ENCODE results near the gene MRPL19. TPM values are rescaled to one million over a fixed set of nuclear protein-coding genes. Genes with fewer than 3 reads are reported as not detected.

The MRPL19 gene
- polyA plus RNA-seq, 3 donors, result 4.5 to 25.0 (median 25.0) TPM

DNA sequence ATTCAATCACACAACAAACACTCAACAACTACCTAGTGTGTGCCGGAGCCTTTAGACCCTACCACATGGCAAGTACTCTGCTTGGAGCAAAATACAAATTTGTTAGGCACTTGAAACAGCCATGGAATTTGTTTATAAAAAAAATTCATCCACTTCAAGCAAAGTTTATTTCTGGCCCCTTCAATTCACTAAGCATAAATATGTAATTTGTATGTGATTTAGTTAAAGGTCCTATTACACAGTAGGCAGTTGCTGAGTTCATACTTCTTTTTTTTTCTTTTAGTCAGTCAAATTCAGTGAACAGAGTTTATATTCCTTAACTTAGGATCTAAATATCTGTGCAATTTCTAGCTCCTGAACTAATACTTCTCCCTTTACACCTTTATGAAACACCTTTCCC is 41.6 kb downstream of the MRPL19 start:
- no peak for DNase-seq
- no peaks in the 10 kb centered on the region for H3K27me3 ChIP-seq (ENCODE audit: control insufficient read depth in 2 of 2, insufficient read depth in 2 of 2, low read length in 2 of 2)
- peaks cover 52 to 59% of the 10 kb centered on the region in 2 donors for H3K36me3 Mint-ChIP-seq
- intact Hi-C loops (cut with micrococcal nuclease), result no loop called here
- H3K27me3 Mint-ChIP-seq (ENCODE audit: low read depth in 3 of 3), result no peaks in the 10 kb centered on the region
- no peak overlapping the region for H3K27ac ChIP-seq (ENCODE audit: low read depth in 1 of 2, low read length in 2 of 2)
- H3K79me2 ChIP-seq (ENCODE audit: insufficient read depth, low read length), result no peaks in the 10 kb centered on the region
- H3K4me1 Mint-ChIP-seq, result no peaks in the 10 kb centered on the region
- H2AFZ ChIP-seq (ENCODE audit: insufficient read depth, low read depth, low read length, poor library complexity, severe bottlenecking), result no peak overlapping the region
- TF ChIP-seq, protein P1, sequence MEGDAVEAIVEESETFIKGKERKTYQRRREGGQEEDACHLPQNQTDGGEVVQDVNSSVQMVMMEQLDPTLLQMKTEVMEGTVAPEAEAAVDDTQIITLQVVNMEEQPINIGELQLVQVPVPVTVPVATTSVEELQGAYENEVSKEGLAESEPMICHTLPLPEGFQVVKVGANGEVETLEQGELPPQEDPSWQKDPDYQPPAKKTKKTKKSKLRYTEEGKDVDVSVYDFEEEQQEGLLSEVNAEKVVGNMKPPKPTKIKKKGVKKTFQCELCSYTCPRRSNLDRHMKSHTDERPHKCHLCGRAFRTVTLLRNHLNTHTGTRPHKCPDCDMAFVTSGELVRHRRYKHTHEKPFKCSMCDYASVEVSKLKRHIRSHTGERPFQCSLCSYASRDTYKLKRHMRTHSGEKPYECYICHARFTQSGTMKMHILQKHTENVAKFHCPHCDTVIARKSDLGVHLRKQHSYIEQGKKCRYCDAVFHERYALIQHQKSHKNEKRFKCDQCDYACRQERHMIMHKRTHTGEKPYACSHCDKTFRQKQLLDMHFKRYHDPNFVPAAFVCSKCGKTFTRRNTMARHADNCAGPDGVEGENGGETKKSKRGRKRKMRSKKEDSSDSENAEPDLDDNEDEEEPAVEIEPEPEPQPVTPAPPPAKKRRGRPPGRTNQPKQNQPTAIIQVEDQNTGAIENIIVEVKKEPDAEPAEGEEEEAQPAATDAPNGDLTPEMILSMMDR (IDR thresholded peaks at IDR 0.05), result no peak
- H3K36me3 ChIP-seq (replicated peaks in 1 of 2; ENCODE audit: control insufficient read depth in 1 of 2, insufficient read depth in 2 of 2, low read length in 2 of 2), result peaks cover 40 to 58% of the 10 kb centered on the region in 2 donors
- WGBS (ENCODE audit: insufficient coverage), result 100% methylated on average over 1 of the region's 1 CpG
- H3K4me3 ChIP-seq (replicated peaks in 1 of 3; ENCODE audit: low read depth in 2 of 3, low read length in 3 of 3), result no peak overlapping the region
- no peak overlapping the region for H3K4me3 Mint-ChIP-seq
- H3K9ac ChIP-seq (ENCODE audit: insufficient read depth, low read length, poor library complexity, severe bottlenecking), result no peak overlapping the region
- H3K4me2 ChIP-seq (replicated peaks; ENCODE audit: extremely low read depth, low read length, poor library complexity, severe bottlenecking), result no peak overlapping the region
- H4K20me1 ChIP-seq (ENCODE audit: insufficient read depth, low read length), result no peaks in the 10 kb centered on the region
- no peaks in the 10 kb centered on the region for H3K9me3 Mint-ChIP-seq
- no peaks in the 10 kb centered on the region for H3K4me1 ChIP-seq (ENCODE audit: control insufficient read depth in 1 of 2, insufficient read depth in 2 of 2, low read length in 2 of 2)
- H3K27ac Mint-ChIP-seq, result no peak overlapping the region
- no peaks in the 10 kb centered on the region for H3K9me3 ChIP-seq (replicated peaks in 1 of 2; ENCODE audit: control insufficient read depth in 1 of 2, insufficient read depth in 1 of 2, low read length in 2 of 2)

DNA sequence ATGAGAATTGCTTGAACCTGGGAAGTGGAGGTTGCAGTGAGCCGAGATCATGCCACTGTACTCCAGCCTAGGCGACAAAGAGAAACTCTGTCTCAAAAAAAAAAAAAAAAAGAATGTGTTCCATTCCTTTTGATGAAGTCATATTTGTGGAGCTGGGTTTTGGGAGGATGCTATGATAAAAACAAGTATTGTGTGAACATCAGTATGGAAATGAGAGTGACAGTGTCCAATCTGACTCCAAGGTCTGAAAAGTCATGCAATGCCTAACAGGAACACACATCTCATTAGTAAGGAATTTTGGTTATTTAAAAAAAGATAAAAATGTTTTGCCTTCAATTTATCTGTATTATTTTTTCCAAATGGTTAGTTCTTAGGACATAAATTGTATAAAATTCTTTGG is 52.3 kb downstream of the MRPL19 start:
- Mint-ChIP-seq H3K36me3 (peaks cover 51 to 54% of the 10 kb centered on the region in 2 donors), H3K9me3 (peaks cover 0 to 4% (median 1%) of the 10 kb centered on the region in 7 donors), H3K4me3 (no peak overlapping the region), H3K27me3 (ENCODE audit: low read depth in 3 of 3) (no peaks in the 10 kb centered on the region), H3K27ac (no peak overlapping the region), H3K4me1 (no peaks in the 10 kb centered on the region)
- no peaks in the 10 kb centered on the region for H4K20me1 ChIP-seq (ENCODE audit: insufficient read depth, low read length)
- no peak overlapping the region for H3K4me2 ChIP-seq (replicated peaks; ENCODE audit: extremely low read depth, low read length, poor library complexity, severe bottlenecking)
- H3K36me3 ChIP-seq (replicated peaks in 1 of 2; ENCODE audit: control insufficient read depth in 1 of 2, insufficient read depth in 2 of 2, low read length in 2 of 2), result peaks cover 34 to 61% of the 10 kb centered on the region in 2 donors
- no peak overlapping the region for H3K27ac ChIP-seq (ENCODE audit: low read depth in 1 of 2, low read length in 2 of 2)
- H3K79me2 ChIP-seq (ENCODE audit: insufficient read depth, low read length), result no peaks in the 10 kb centered on the region
- intact Hi-C loops (cut with micrococcal nuclease), result no loop called here
- TF ChIP-seq, protein P1 (IDR thresholded peaks at IDR 0.05), result no peak
- H3K4me1 ChIP-seq (ENCODE audit: control insufficient read depth in 1 of 2, insufficient read depth in 2 of 2, low read length in 2 of 2), result no peaks in the 10 kb centered on the region
- H3K9me3 ChIP-seq (replicated peaks in 1 of 2; ENCODE audit: control insufficient read depth in 1 of 2, insufficient read depth in 1 of 2, low read length in 2 of 2), result no peaks in the 10 kb centered on the region
- H3K27me3 ChIP-seq (ENCODE audit: control insufficient read depth in 2 of 2, insufficient read depth in 2 of 2, low read length in 2 of 2), result no peaks in the 10 kb centered on the region
- WGBS (ENCODE audit: insufficient coverage), result no CpG with 5 or more reads among the region's 2 CpGs
- H3K4me3 ChIP-seq (replicated peaks in 1 of 3; ENCODE audit: low read depth in 2 of 3, low read length in 3 of 3), result no peak overlapping the region
- no peak overlapping the region for H2AFZ ChIP-seq (ENCODE audit: insufficient read depth, low read depth, low read length, poor library complexity, severe bottlenecking)
- H3K9ac ChIP-seq (ENCODE audit: insufficient read depth, low read length, poor library complexity, severe bottlenecking), result no peak overlapping the region
- DNase-seq, result no peak

Data from CD14-positive monocyte (primary cell).